Measurements from ENCODE around the gene ZBTB34. TPM values are rescaled to one million over a fixed set of nuclear protein-coding genes. Genes with fewer than 3 reads are reported as not detected.
A peak's percentile ranks its signal among the peaks of the same experiment; 100 is the strongest.

Gene ZBTB34
- total and polyA plus RNA-seq, 5 experiments from 2014 or later: 0.61 to 8.5 (median 0.99) TPM

- Mint-ChIP-seq H3K36me3 (peaks cover 0 to 3% (median 2%) of the 10 kb centered on the region in 3 donors), H3K4me3 (peak overlapping the region; percentile 62 to 88 (median 80)), H3K27ac (peak overlapping the region in 8 of 10 donors; percentile 2 to 86 (median 63)), H3K9me3 (peaks cover 0 to 9% (median 0%) of the 10 kb centered on the region in 9 donors), H3K4me1 (peaks cover 6 to 12% (median 9%) of the 10 kb centered on the region in 4 donors), H3K27me3 (peaks cover 0 to 4% (median 0%) of the 10 kb centered on the region in 5 donors)
- POLR2A ChIA-PET: interaction anchor here (0.5 to 0.7 kb wide), 2 partner anchors 249 to 622 kb away, joined by 3 to 4 read pairs; no protein-coding TSS in a partner anchor
- ATAC-seq (peak; percentile 21 to 28), DNase-seq (peak in 9 of 10 donors; percentile 33 to 72 (median 39))
Observed at GRCh38 chr9:126915281-126915816, 54.9 kb downstream of the ZBTB34 start.

DNA sequence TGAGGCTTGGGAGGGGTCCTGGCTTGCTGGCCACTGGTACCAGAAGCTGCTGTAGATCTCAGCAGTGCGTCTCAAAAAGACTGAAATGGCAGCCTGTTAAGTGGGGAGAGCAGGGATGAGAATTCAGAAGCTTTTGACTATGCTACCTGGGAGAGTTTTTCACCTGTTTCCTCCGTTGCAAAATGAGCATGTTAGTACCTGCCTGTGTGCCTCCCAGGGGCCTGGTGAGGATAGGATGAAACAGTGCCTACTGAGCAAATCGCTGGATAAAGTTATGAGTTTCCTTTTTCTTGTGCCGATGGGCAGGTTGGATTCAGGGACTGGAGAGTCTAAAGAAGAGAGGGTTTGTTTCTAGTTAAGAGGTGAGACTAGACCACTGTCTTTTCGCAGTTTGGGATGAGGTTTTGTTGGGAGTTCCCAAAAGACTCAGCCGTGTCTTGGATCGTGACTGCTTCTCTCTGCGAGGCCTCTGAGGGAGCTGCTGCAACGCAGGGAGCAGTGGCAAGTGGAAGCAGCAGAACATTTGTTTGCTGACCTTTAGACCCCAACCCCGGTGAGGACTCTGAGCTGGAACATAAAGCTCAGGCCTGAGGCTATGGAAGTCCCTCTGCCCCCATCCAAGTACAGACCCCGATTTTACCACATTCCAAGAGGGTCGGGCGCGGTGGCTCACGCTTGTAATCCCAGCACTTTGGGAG lies 55.6 kb downstream of the ZBTB34 start:
- peak overlapping the region in 8 of 10 donors; percentile 2 to 86 (median 63) for H3K27ac Mint-ChIP-seq
- H3K4me3 Mint-ChIP-seq: peak overlapping the region; percentile 62 to 88 (median 80)
- POLR2A ChIA-PET: interaction anchor here (0.7 kb wide), 1 partner anchor 621 kb away, joined by 3 read pairs; no protein-coding TSS in a partner anchor
- no peak for ATAC-seq
- peaks cover 3% of the 10 kb centered on the region in 3 donors for H3K36me3 Mint-ChIP-seq
- H3K27me3 Mint-ChIP-seq: peaks cover 0 to 4% (median 0%) of the 10 kb centered on the region in 5 donors
- H3K4me1 Mint-ChIP-seq: peaks cover 6 to 12% (median 9%) of the 10 kb centered on the region in 4 donors
- no peak for DNase-seq
- peaks cover 0 to 9% (median 0%) of the 10 kb centered on the region in 9 donors for H3K9me3 Mint-ChIP-seq

DNA sequence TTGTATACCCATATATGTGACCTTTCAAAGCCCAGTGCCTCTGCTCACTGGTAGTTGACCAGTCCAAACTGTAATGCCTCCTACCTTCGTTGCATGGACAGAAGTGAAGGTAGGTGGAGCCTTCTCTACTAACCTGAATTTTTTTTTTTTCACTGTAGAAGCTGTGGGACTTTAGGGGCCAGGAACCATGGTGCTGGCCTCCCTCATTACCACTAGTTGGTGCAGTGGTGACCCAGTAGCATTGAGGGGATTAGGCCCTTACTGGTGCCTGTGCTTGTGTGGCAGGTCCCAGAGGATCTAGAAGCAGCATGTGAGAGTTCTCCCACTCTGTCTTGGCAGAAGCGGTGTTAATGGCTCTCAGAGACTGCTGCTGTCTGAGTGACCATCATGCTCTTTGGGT lies 56.5 kb downstream of the ZBTB34 start:
- ATAC-seq (no peak), DNase-seq (no peak)
- H3K27me3 Mint-ChIP-seq: peaks cover 0 to 2% (median 0%) of the 10 kb centered on the region in 5 donors
- peak overlapping the region in 4 of 10 donors; percentile 26 to 56 (median 48) for H3K4me3 Mint-ChIP-seq
- peak overlapping the region in 1 of 10 donors; percentile 7 for H3K27ac Mint-ChIP-seq
- peaks cover 0 to 3% (median 0%) of the 10 kb centered on the region in 9 donors for H3K9me3 Mint-ChIP-seq
- POLR2A ChIA-PET: no interaction called here
- peaks cover 6 to 12% (median 9%) of the 10 kb centered on the region in 4 donors for H3K4me1 Mint-ChIP-seq
- H3K36me3 Mint-ChIP-seq: peaks cover 3% of the 10 kb centered on the region in 3 donors

GRCh38 chr9:126919193-126919592 lies 58.8 kb downstream of the ZBTB34 start:
- Mint-ChIP-seq H3K9me3 (no peaks in the 10 kb centered on the region), H3K27ac (no peak overlapping the region), H3K36me3 (peaks cover 3% of the 10 kb centered on the region in 3 donors), H3K4me1 (peaks cover 6 to 10% (median 9%) of the 10 kb centered on the region in 4 donors), H3K27me3 (no peaks in the 10 kb centered on the region), H3K4me3 (no peak overlapping the region)
- DNase-seq (no peak), ATAC-seq (no peak)
- POLR2A ChIA-PET: no interaction called here

DNA sequence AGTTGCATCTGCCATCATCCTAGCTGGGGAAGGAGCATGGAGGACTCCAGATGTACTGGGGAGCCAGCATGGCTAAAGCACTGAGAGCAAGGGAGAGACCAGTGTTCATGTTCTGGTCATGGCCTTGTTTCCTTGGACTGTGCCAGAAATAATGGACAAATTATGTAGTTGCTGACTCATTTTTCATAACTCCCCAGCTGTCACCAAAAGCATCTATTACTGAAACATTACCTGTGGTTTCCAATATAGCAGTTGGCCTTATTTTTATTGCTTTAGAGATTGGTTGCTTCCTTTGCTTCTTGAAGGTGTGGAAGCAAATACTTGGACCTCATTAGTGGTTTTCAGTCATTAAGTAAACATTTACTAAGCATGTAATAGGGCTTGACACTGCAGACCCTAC lies 65.4 kb downstream of the ZBTB34 start:
- no peak for ATAC-seq
- POLR2A ChIA-PET: interaction anchor here (1.2 kb wide), 1 partner anchor 12 kb away, joined by 4 read pairs; the partner anchor contains the start of gene RALGPS1
- peaks cover 0 to 3% (median 0%) of the 10 kb centered on the region in 5 donors for H3K27me3 Mint-ChIP-seq
- DNase-seq: no peak
- H3K4me1 Mint-ChIP-seq: no peaks in the 10 kb centered on the region
- H3K4me3 Mint-ChIP-seq: no peak overlapping the region
- H3K9me3 Mint-ChIP-seq: no peaks in the 10 kb centered on the region
- no peak overlapping the region for H3K27ac Mint-ChIP-seq
- peaks cover 0 to 4% (median 3%) of the 10 kb centered on the region in 3 donors for H3K36me3 Mint-ChIP-seq

DNA sequence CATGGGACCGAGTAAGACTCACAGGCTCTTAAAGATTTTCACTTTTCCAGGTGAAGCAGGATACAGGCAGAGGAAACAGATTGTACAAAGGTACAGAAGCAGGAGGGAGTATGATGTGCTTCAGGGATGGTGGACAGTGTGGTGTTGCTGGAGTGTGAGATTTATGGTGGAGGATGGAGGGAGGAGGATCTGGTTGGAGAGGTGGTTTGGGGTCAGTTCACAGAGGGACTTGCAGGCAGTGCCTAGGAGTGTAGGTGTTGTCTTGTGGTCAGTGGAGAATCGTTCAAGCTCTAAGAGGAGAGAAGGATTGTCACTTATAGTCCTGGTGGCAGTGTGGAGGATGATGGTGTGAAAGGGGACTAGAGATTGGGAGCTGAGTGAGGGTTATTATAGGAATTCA lies 65.9 kb downstream of the ZBTB34 start:
- ATAC-seq (no peak), DNase-seq (no peak)
- Mint-ChIP-seq H3K9me3 (no peaks in the 10 kb centered on the region), H3K36me3 (peaks cover 0 to 6% (median 3%) of the 10 kb centered on the region in 3 donors), H3K27ac (no peak overlapping the region), H3K4me3 (no peak overlapping the region), H3K4me1 (peaks cover 0 to under 1% (median 0%) of the 10 kb centered on the region in 4 donors), H3K27me3 (peaks cover 0 to 7% (median 2%) of the 10 kb centered on the region in 5 donors)
- POLR2A ChIA-PET: no interaction called here

DNA sequence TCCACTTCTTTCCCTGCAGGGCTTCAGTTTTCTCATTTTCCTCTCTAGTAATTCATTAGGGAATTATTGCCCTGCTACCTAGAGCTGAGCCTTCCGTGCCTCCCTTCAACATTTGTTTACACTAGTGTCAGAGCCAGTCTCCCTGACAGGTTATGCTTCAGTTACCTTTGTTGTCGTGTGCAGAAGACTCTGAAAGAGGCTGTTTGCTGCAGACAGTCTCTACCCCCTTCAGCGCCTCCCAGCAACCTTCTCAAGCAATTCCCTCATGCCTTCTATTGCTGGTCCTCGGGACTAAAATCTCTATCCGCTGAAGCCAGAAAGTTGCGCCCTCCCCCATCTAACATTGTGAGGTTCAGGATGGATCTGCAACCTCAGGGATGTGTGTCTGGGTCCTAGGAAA lies 67.0 kb downstream of the ZBTB34 start:
- Mint-ChIP-seq H3K36me3 (peaks cover 0 to 6% (median 3%) of the 10 kb centered on the region in 3 donors), H3K27me3 (peaks cover 0 to 9% (median 3%) of the 10 kb centered on the region in 5 donors), H3K9me3 (no peaks in the 10 kb centered on the region), H3K27ac (no peak overlapping the region), H3K4me1 (peaks cover 0 to 2% (median 0%) of the 10 kb centered on the region in 4 donors), H3K4me3 (no peak overlapping the region)
- DNase-seq (no peak), ATAC-seq (no peak)
- POLR2A ChIA-PET: no interaction called here

- H3K27me3 Mint-ChIP-seq: peaks cover 0 to 18% (median 7%) of the 10 kb centered on the region in 5 donors
- H3K4me1 Mint-ChIP-seq: peaks cover 0 to 16% (median 7%) of the 10 kb centered on the region in 4 donors
- DNase-seq: no peak
- H3K4me3 Mint-ChIP-seq: no peak overlapping the region
- peaks cover 0 to 6% (median 3%) of the 10 kb centered on the region in 3 donors for H3K36me3 Mint-ChIP-seq
- ATAC-seq: no peak
- POLR2A ChIA-PET: no interaction called here
- H3K9me3 Mint-ChIP-seq: peaks cover 0 to 2% (median 0%) of the 10 kb centered on the region in 9 donors
- peak overlapping the region in 2 of 10 donors; percentile 59 to 70 for H3K27ac Mint-ChIP-seq
Observed at GRCh38 chr9:126932871-126933321, 72.5 kb downstream of the ZBTB34 start.

GRCh38 chr9:126933334-126933980 lies 73.0 kb downstream of the ZBTB34 start:
- DNase-seq (no peak), ATAC-seq (no peak)
- H3K27me3 Mint-ChIP-seq: peaks cover 0 to 18% (median 7%) of the 10 kb centered on the region in 5 donors
- H3K9me3 Mint-ChIP-seq: peaks cover 0 to 2% (median 0%) of the 10 kb centered on the region in 9 donors
- POLR2A ChIA-PET: no interaction called here
- peaks cover 0 to 6% (median 3%) of the 10 kb centered on the region in 3 donors for H3K36me3 Mint-ChIP-seq
- H3K4me3 Mint-ChIP-seq: no peak overlapping the region
- peaks cover 0 to 16% (median 7%) of the 10 kb centered on the region in 4 donors for H3K4me1 Mint-ChIP-seq
- peak overlapping the region in 1 of 10 donors; percentile 59 for H3K27ac Mint-ChIP-seq

GRCh38 chr9:126934441-126934840 lies 74.0 kb downstream of the ZBTB34 start:
- Mint-ChIP-seq H3K4me1 (peaks cover 0 to 16% (median 7%) of the 10 kb centered on the region in 4 donors), H3K36me3 (peaks cover 0 to 6% (median 0%) of the 10 kb centered on the region in 3 donors), H3K4me3 (no peak overlapping the region), H3K27me3 (peaks cover 0 to 18% (median 4%) of the 10 kb centered on the region in 5 donors), H3K27ac (no peak overlapping the region), H3K9me3 (peaks cover 0 to 2% (median 0%) of the 10 kb centered on the region in 9 donors)
- ATAC-seq: no peak
- POLR2A ChIA-PET: no interaction called here
- no peak for DNase-seq

Data from naive thymus-derived CD8-positive, alpha-beta T cell (primary cell).